GM19452 (cell line): ENCODE results near the gene CXCR1.
"Not testable (repeated sequence)": the region's sequence is repeated elsewhere in the genome, so short reads cannot be mapped to it uniquely, and the experiment has no call there.

Experiments used
- ATAC-seq: cut with Tn5 transposase; IDR thresholded peaks from one replicate; pipeline ENCODE4 v1.9.1; 2021; ENCODE audit not compliant: unreplicated experiment

CXCR1 gene

DNA sequence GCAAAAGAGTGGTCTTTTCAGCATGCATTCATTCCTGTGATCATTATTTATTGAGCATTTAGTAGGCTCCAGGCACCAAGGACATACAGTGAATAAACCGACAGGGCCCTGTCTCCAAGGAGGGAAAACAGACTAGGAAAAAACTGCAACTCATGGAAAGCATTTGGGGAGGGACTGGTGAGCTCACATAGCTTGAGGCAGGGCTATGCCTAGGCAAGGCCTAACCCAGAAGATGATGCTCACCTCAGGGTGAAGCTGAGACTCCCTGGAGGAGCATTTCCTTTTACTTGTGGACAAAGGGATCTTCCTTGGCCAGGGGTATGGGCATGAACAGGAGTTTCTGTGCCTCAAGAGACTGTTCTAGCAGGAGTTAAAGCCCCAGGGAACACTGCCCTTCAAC, 3.9 kb downstream of the CXCR1 start:
- no peak for ATAC-seq

DNA sequence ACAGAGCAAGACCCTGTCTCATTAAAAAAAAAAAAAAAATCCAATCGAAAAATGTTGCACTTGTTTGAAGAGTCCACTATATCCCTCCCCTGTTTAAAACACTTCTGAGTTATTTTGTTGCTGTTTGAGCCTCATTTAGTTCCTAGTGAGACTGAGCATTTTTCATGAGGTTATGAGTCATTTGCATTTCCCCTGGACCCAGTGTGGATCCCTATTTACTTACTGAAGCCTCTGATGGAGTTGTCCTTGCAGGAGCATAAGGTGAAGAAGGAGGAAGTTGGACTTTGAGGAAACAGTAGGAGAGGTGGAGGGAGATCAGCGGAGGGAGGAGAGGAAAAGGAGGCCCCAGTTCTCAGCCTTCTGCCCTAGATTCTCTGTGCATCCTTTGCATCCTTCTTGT, 5.1 kb downstream of the CXCR1 start:
- no peak for ATAC-seq

DNA sequence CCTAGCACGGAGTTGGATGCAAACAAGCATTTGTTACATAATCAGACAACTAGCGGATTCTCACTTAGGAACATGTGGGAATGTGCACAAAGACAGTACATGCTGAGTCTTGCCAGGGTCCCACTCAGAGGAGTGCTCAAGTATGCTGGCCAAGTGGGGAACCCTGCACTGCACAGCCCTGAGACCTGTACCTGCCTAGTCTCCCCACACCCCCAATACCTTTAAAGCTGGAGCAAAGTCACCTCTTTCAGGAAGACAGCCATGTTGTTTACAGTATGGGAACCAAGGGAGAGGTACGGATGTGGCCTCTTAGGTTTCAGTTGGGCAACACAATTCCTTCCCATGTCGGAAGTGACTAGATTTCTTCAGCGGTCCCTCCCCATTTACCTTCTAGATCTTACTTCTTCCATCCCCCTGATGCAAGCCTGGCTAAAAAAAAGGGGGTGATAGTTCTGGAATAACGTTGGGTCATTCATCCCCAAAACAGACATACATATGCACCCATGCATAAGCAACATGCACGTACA, 10.7 kb downstream of the CXCR1 start:
- no peak for ATAC-seq

DNA sequence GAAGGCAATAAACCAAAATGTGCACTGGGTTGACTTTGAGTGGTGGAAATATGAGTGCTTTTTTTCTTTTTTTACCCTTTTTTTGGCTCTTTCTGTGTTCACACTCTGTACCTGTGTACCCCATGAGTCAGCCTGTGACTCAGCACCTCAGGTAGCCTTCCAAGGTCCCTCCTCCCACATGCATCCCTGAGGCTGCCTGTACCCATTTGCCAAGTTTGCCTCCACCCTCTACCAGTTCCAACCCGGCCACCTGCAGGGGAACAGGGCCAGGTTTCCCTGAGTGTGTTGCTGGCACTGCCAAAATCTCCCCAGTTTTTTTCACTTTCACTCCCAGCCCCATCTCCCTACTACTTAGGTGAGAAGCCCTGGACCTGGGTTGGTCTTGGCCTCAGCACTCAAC, 14.0 kb downstream of the CXCR1 start:
- no peak for ATAC-seq

DNA sequence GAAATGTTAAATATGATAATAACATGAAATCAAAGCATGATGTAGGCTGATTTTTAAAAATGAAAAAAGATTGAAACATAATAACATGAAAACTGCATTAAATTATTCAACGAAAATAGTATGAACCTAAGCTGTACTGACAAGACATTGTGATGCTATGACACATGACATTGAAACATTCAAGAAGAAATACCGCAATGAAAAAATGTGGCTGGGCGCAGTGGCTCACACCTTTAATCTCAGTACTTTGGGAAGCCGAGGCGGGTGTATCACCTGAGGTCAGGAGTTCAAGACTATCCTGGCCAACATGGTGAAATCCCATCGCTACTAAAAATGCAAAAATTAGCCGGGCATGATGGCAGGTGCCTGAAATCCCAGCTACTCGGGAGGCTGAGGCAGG, 14.6 kb downstream of the CXCR1 start:
- ATAC-seq, result no peak

DNA sequence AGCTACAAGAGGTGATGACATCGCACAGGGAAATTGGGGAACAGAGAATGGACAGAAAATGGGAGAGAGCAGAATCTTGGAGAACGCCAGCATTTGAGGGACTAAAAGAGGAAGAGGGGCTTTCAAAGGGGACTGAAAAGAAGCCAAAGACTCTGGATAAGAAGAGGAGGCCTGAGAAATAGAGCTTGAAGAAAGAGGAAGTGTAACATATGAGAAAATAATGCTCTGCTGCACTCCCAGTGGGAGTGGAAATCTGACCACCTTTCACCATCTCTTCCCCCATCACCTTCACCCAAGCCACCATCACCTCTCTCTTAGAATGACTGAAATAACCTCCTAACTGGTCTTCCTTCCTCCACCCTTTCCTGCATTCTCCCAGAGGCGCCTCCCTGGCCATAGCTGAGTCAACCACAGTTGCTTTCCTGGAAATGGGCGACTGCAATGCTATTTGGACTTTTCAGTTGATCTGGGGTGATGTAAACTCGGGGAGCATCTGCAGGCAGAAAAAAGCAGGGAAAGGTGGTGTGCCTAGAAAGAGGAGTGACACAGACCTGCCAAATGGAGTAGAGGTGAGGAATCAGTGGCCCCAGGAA, 16.8 kb downstream of the CXCR1 start:
- no peak for ATAC-seq

DNA sequence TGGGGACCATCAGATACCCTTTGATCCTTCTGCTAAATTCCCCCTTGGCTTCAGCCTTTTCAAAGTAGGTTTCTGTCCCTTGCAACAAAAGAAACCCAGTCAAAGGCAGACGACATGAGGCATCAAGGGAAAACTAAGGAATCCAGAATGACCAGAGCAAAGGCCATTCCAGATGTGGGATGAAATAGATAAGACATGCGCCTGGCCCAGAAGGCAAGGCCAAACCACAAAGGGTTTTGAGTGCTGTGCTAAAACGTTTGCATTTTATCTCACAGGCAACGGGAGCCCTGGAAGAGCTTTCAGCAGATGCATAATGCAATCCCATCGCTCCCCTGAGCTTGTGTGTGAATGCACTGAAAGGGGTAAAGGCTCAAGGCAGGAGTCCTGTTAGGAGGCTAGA, 17.7 kb downstream of the CXCR1 start:
- ATAC-seq, result no peak

DNA sequence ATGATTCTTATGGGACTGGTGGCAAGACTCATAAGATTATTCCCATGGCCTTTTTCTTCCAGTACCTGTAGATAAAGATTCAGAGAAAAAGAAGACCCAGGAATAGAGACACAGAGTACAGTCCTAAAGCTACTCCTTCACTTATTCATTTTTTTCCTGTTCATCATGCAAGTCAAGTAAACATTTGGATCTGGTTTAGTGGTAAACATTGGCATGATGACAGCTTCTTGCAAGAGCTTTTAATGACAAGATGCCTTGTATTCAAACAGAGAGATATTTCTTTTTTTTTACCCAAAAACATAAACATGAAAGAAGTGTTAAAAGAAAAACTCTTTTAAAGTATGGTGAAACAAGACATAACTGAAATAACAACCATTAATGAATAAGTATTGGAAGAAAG, 20.7 kb downstream of the CXCR1 start:
- no peak for ATAC-seq

DNA sequence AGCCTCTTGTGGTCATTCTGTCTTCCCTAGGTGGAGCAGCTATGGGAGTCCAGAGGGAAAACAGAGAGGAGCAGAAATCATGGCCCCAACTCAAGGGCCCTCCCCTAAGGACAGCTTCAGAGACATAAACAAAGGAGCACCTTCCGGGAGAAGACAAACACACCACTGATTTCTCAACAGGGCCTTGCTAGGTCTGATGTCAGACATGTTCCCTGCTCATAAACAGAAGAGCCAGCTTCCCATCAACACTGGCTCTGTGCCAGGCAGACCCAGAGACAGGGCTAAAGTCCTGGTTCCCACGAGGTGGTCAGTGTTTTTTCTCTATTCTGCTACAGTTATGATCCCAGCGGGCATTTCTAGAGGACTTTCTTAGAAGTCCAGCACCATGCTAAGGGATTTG, 21.6 kb downstream of the CXCR1 start:
- ATAC-seq, result no peak

DNA sequence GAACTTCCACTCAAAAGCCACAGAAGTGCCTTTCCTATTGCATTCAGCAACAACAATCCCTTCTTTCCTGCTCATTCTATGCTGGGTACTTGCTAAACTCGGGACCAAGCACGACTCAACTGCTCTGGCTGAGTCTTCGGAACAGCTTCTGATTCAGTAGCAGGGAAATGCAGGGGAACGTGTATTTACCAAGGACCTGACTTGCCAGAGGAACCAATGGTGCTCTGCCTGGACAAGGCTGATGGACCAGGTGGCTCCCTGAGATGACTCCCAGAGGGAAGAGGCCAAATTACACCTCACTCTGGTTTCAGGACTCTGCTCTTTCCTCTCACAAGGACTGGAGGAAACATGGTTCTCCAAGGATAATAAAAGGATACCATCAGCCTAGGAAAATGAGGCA, 28.7 kb downstream of the CXCR1 start:
- no peak for ATAC-seq

DNA sequence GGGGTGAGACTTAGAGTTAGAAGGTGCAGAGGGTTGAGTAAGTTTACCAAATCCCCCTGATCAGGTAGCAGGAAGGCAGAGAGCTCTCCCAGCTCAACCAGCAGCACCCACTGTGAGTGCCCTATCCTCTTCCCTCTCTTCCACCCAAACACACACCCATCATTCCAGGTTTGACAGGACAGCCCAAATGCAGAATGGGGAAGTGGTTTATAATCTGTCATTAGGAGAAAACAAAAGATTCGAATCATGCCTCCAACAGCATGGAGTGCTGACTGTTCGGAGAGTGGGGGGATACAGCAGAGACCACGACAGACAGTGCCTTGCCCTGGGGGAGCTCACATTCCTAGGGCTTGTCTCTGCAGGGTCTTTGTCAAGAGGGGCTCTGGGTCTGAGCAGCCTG, 29.2 kb downstream of the CXCR1 start:
- ATAC-seq, result no peak

DNA sequence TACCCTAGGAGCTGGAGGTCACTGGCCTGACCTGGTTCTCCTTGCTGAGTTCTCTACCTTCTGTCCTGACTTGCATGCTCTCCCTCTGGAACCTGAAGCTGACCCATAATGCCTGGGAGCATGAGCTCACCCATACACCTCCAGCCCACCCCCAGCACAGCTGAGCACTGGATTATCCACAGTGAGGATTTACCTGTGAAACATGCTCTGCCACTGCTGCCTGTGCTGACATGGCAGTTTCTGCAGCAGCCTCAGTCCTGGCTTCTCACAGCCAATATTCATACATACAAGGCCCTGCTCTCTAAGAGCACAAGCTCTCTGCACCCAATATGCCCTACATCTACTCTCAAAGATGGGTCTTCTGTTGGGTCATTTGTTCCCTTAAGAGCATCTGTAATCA, 35.9 kb downstream of the CXCR1 start:
- ATAC-seq, result no peak

DNA sequence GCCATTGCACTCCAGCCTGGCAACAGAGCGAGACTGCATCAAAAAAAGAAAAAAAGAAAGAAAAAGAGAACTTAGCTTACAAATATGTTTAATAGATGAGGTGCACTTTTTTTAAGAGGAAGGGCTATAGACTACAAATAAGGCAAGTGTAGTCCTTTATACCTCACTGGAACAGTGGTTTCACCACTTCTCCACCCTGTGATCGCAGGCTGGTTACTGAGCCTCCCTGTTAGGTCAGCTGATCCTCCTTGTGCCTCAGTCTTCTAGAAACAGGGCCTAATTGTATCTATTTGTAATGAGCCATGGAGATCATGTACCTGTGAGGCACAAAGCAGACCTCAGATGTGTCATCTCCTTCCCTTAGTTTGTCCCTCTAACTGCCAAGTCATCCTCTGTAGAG, 36.4 kb downstream of the CXCR1 start:
- ATAC-seq, result no peak

DNA sequence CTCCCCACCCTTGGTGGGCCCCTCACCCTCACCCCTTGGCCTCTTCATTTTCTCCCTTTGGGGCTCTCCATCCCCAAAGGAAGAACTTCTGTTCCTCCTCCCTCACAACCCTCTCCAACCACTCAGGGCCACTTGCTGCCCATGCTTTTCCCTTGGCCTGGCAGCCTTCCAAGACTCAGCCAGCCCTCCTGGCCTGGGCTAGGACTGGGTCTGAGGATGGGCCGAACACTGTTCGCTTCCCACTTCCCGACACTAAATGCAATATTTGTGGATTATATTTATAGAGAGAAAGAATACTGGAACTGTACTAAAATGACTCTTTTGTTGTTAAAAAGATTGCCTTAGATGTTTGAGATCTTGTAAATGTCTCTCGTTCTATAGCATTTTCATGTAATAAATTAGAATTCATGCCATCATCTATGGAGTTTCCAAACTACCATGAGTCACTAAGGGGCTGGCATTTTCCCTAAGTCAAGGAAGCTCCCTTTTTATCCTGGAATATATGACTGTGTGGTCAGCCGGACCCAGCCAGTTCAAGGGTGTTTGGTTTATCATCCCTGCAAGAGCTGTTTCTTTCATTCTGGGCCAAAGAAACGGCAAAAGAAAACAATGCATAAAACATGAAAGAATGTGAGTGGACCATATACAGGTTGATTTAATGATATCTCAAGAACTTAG, 37.2 kb downstream of the CXCR1 start:
- no peak for ATAC-seq

DNA sequence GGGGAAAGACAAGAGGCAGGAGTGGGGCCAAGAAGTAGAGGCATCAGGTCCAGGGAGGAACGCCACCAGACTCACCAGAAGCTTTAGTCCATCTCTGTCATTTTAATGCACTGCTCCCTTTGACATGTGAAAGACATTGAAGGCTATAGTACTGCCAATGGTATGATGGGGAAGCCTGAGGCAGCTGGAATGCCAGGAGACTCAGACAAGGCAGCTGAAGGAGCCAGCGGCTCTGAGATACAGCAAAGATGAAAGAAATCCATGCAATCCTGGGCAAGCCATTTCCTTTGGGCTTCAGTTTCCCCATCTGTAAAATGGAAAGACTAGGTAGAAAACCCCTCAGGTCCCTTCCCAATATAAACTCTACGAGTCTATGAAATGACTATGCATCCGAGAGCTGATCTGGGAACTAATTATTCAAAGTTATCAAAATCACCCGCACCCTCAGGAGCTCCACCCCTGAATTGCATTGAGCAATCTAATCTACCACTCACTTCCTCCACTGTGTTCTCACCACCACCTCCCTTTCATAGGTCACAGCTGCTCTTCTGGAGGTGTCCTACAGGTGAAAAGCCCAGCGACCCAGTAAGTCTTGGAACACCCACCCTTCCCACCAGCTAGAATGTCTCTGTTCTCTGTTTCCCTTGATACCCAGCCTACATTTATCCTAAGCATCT, 37.8 kb downstream of the CXCR1 start:
- no peak for ATAC-seq

DNA sequence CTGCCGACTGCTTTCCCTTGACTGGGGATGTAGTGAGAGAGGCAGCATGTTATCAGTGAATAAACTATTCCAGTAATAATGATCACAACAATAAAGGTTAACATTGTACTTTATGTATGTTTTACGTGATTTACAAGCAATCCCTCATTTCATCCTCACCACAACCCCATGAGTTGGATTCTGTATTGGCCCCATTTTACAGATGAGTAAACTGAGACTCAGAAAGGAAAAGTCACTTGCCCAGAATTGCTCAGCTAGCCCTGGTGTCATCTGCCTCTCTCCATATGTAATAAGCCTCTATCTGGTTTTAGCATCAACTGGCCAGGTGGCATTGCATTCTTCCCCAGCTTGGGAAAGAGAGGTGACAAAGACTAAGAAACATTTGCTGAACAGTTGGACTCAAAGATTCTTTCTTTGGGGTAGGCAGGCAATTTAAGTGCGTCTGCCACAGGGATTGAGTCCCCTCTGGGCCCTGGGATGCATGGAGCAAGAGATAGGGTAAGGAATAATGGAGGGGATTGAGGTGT, 38.8 kb downstream of the CXCR1 start:
- ATAC-seq, result no peak

DNA sequence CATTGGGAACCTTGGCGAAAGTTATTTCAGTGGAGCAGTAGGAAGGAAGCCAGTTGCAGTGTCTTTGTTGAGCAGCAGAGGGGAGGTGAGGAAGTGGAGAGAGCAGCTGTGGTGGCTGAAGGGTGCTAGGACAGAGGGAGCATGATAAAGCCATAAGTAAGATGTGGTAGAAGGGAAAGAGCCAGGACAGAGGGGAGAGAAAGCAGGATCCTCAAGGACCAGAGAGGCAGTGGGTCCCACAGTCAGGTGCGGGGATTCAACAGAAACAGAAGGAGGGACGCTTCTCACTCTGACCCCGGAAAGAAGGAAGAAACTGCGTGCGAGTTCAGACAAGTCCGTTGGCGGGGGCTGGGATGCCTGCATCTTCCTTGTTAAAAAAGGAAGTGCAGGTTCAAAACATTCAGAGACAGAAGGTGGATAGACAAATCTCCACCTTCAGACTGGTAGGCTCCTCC, 41.1 kb downstream of the CXCR1 start, which contains the start of gene CXCR2:
Gene CXCR2, plus strand, starts transcription at position 403 of the 455 bp plus-strand sequence. CDS start 8,774 bp downstream, outside the sequence.
- ATAC-seq, result no peak

DNA sequence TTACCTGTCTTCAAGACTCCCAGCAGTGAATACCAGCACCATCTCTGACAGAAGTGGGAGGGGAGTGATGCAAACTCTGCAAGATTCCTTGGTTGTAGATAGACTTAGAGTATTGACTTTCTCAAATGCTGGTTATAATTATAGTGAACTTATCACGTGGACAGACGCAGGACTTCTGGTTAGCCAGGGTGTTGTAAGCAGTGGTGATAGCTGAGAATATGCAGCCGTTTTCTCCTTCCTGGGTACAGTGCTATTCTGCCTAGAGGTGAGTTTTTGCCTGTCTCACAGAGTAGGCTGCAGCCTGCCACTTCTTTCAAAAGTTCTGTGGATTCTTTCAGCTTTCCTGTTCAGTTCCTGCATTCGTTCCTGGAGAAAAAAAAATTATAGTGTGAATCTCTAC, 41.7 kb downstream of the CXCR1 start:
- no peak for ATAC-seq

DNA sequence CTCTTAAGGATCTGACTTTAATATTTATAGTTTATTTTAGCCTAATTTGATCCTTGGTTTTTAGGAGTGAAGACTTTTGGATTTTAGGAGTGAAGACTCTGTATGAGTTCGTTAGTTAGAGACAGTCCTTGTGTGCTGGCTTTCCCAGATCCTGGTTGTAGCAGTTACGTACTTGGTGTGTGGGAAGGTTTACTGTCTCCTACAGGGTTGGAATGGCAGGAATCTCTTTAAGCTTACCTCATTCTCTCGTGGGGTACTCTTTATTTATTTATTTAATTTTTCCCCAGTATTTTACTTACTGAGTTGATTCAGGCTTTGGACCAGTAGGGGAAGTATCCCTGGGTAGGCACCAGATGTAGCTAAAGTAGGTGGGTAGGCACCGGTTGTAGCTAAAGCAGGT, 42.8 kb downstream of the CXCR1 start:
- no peak for ATAC-seq

DNA sequence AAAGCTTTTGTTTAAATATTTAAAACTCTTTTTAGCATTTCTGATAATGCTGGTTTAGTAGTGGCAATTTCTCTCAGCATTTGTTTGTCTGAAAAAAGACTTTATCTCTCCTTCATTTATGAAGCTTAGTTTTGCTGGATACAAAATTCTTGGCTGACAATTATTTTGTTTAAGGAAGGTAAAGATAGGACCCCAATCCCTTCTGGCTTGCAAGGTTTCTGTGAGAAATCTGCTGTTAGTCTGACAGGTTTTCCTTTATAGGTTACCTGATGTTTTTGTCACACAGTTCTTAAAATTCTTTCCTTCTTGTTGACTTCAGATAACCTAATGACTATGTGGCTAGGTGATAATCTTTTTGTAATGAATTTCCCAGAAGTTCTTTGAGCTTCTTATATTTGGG, 44.5 kb downstream of the CXCR1 start:
- ATAC-seq, result not testable (repeated sequence)

DNA sequence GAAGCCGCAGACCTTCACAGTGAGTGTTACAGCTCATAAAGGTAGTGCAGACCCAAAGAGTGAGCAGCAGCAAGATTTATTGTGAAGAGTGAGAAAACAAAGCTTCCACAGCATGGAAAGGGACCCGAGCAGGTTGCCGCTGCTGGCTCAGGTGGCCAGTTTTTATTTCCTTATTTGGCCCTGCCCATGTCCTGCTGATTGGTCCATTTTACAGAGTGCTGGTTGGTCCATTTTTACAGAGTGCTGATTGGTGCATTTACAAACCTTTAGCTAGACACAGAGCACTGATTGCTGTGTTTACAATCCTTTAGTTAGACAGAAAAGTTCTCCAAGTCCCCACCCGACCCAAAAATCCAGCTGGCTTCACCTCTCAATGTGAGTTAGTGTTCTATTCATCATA, 45.0 kb downstream of the CXCR1 start:
- not testable (repeated sequence) for ATAC-seq
